Tibial nerve (tissue), 4 donors: ENCODE data around the gene FLT4.

ENCODE experiments used
- EP300 ChIP-seq, 2 donors: sonication (generic); formaldehyde crosslinking; IDR thresholded peaks; one replicate each; pipeline ENCODE4 v1.6.1; 2017; ENCODE audit warnings: antibody characterized with exemption in 2 of 2, mild to moderate bottlenecking in 1 of 2
- POLR2A ChIP-seq, 2 donors: fragments of 450-650 bp; IDR thresholded peaks; one replicate each; pipeline ENCODE4 v1.6.1; 2017; ENCODE audit warnings: antibody characterized with exemption in 2 of 2, mild to moderate bottlenecking in 2 of 2, moderate library complexity in 2 of 2
- TF ChIP-seq, protein P1 (sequence below), 5 experiments: fragments of 200-600 bp in 3 of 5; fragments of 450-650 bp in 2 of 5; sonication (generic) in 3 of 5; IDR thresholded peaks; one replicate each; pipeline ENCODE4 v1.5.1; 2016 to 2019; ENCODE audit warnings: antibody characterized with exemption in 5 of 5, mild to moderate bottlenecking in 3 of 5, moderate library complexity in 2 of 5

DNA sequence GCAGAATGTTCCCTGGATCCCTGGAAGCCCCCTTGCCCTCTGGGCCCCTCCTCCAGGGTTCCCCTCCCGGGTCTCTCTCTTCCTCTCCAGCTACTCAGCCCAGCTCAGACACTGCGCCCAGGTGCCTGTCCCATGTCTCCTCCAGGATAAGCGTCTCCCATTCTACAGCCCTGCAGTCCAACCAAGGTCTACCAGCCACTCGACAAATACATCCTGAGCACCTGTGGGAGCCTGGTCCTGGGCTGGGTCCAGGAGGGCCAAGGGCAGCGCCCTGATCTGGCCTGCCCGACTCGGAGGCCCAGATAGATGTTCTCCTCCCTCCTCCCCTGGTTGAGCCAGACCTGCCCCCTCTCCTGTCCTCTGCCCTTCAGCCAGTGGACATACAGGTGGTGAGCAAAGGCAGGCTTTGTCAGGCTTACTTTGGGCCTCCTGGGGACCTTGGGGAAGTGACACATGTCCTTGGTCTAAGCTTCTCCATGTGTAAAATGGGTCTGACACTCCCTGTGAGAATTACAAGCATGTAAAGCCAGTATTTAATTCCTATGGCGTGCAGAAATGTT, 1.4 kb downstream of the FLT4 start:
- TF ChIP-seq, protein P1, sequence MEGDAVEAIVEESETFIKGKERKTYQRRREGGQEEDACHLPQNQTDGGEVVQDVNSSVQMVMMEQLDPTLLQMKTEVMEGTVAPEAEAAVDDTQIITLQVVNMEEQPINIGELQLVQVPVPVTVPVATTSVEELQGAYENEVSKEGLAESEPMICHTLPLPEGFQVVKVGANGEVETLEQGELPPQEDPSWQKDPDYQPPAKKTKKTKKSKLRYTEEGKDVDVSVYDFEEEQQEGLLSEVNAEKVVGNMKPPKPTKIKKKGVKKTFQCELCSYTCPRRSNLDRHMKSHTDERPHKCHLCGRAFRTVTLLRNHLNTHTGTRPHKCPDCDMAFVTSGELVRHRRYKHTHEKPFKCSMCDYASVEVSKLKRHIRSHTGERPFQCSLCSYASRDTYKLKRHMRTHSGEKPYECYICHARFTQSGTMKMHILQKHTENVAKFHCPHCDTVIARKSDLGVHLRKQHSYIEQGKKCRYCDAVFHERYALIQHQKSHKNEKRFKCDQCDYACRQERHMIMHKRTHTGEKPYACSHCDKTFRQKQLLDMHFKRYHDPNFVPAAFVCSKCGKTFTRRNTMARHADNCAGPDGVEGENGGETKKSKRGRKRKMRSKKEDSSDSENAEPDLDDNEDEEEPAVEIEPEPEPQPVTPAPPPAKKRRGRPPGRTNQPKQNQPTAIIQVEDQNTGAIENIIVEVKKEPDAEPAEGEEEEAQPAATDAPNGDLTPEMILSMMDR (IDR thresholded peaks at IDR 0.05) = no peak
- TF ChIP-seq POLR2A (IDR thresholded peaks at IDR 0.05) (no peak), EP300 (IDR thresholded peaks at IDR 0.05) (no peak)
